Gastroesophageal sphincter (tissue), 4 donors: ENCODE data around the gene NABP2. TPM values are rescaled to one million over a fixed set of nuclear protein-coding genes. Genes with fewer than 3 reads are reported as not detected.

Experiments used
- ATAC-seq: fragments of 150-250 bp; one replicate; pipeline ENCODE4 v1.9.1; 2016; ENCODE audit warnings: mild to moderate bottlenecking, moderate library complexity
- H3K27ac ChIP-seq, 4 donors: fragments of 200-600 bp; sonication (generic) in 3 of 4; 1 replicate in 3 of 4; 2 replicates in 1 of 4; pipeline ENCODE4 v1.5.1; 2016 to 2019
- H3K27me3 ChIP-seq: fragments of 200-600 bp; sonication (generic); one replicate; pipeline ENCODE4 v1.5.1; 2019
- H3K36me3 ChIP-seq, 2 donors: fragments of 200-600 bp; sonication (generic); one replicate each; pipeline ENCODE4 v1.5.1; 2019; ENCODE audit warnings: control low read depth in 1 of 2
- H3K4me1 ChIP-seq, 3 donors: fragments of 200-600 bp; sonication (generic); 1 replicate in 2 of 3; 2 replicates in 1 of 3; pipeline ENCODE4 v1.5.1; 2016 to 2019; ENCODE audit warnings: control low read depth in 2 of 3
- H3K4me3 ChIP-seq, 2 donors: fragments of 200-600 bp; sonication (generic); one replicate each; pipeline ENCODE4 v1.5.1; 2019; ENCODE audit warnings: mild to moderate bottlenecking in 1 of 2, moderate library complexity in 1 of 2
- H3K9me3 ChIP-seq, 3 donors: fragments of 200-600 bp; sonication (generic); one replicate each; pipeline ENCODE4 v1.5.1; 2017 to 2019; ENCODE audit warnings: control low read depth in 2 of 3
- EP300 ChIP-seq: sonication (generic); formaldehyde crosslinking; IDR thresholded peaks from one replicate; pipeline ENCODE4 v1.6.1; 2017; ENCODE audit warnings: antibody characterized with exemption, mild to moderate bottlenecking
- POLR2A ChIP-seq, 2 donors: fragments of 450-650 bp; IDR thresholded peaks; one replicate each; pipeline ENCODE4 v1.6.1; 2017; ENCODE audit warnings: antibody characterized with exemption in 2 of 2, mild to moderate bottlenecking in 2 of 2, moderate library complexity in 1 of 2
- POLR2AphosphoS5 ChIP-seq: sonication (generic); formaldehyde crosslinking; IDR thresholded peaks from one replicate; pipeline ENCODE4 v1.6.1; 2017; ENCODE audit warnings: antibody characterized with exemption
- WGBS, 2 donors: methylation state at CpG; one replicate each; pipeline ENCODE4 v1.1.5; 2018; ENCODE audit warnings: low coverage in 1 of 2; 5-methylcytosine and 5-hydroxymethylcytosine counted together
- total RNA-seq, 4 donors: library from RNA; depleted of rRNA; stranded (reverse); fragments of >200 nt; gene quantifications; one replicate each; pipeline ENCODE4 v1.1.0, GENCODE V29; 2016
- TF ChIP-seq, protein P1 (sequence below), 4 experiments: fragments of 200-600 bp in 2 of 4; fragments of 450-650 bp in 2 of 4; sonication (generic) in 1 of 4; IDR thresholded peaks; one replicate each; pipeline ENCODE4 v1.5.1; 2017 to 2019; ENCODE audit warnings: antibody characterized with exemption in 4 of 4, mild to moderate bottlenecking in 2 of 4, moderate library complexity in 2 of 4

Gene NABP2
- total RNA-seq, 4 donors from 2014 or later: 23.7 to 34.7 (median 28.8) TPM

- no peak for ATAC-seq
Measured at GRCh38 chr12:56234746-56235436, 10.7 kb downstream of the NABP2 start.

DNA sequence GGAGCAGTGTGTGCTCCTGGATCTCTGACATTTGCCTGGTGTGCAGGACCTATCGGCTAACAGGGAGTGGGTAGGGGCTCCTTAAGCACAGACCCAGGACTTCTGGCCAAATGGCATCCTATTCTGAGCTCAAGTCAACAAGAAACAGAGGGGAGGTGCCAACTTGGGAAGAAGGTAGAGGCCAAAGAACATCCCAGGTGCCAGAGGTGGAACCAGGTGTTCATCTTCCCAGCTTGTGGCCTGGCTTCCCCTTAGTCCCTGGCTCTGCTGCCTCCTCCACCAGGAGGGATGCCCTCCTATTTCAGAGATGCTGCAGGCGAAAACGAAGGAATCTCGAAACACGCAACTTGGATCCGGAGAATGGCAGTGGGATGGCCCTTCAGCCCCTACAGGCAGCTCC lies 11.9 kb downstream of the NABP2 start:
- TF ChIP-seq, protein P1, sequence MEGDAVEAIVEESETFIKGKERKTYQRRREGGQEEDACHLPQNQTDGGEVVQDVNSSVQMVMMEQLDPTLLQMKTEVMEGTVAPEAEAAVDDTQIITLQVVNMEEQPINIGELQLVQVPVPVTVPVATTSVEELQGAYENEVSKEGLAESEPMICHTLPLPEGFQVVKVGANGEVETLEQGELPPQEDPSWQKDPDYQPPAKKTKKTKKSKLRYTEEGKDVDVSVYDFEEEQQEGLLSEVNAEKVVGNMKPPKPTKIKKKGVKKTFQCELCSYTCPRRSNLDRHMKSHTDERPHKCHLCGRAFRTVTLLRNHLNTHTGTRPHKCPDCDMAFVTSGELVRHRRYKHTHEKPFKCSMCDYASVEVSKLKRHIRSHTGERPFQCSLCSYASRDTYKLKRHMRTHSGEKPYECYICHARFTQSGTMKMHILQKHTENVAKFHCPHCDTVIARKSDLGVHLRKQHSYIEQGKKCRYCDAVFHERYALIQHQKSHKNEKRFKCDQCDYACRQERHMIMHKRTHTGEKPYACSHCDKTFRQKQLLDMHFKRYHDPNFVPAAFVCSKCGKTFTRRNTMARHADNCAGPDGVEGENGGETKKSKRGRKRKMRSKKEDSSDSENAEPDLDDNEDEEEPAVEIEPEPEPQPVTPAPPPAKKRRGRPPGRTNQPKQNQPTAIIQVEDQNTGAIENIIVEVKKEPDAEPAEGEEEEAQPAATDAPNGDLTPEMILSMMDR (IDR thresholded peaks at IDR 0.05): no peak
- TF ChIP-seq POLR2A (IDR thresholded peaks at IDR 0.05) (no peak), EP300 (no peak), POLR2AphosphoS5 (no peak)
- ATAC-seq: no peak
- H3K36me3 ChIP-seq: peaks cover 0 to 49% of the 10 kb centered on the region in 2 donors
- no peaks in the 10 kb centered on the region for H3K4me1 ChIP-seq
- H3K9me3 ChIP-seq: no peaks in the 10 kb centered on the region
- no peaks in the 10 kb centered on the region for H3K27me3 ChIP-seq
- WGBS, 2 donors: 95% methylated on average over 5 of the region's 6 CpGs; no CpG with 5 or more reads in 1 of the 2 donors
- H3K4me3 ChIP-seq: no peak overlapping the region
- no peak overlapping the region for H3K27ac ChIP-seq

More at GRCh38 chr12:56234746-56235436, 10.7 kb downstream of the NABP2 start:
- Histone ChIP-seq H3K4me1 (no peaks in the 10 kb centered on the region), H3K27me3 (no peaks in the 10 kb centered on the region), H3K9me3 (no peaks in the 10 kb centered on the region), H3K4me3 (no peak overlapping the region), H3K27ac (no peak overlapping the region), H3K36me3 (peaks cover 0 to 37% of the 10 kb centered on the region in 2 donors)
- TF ChIP-seq EP300 (no peak), POLR2AphosphoS5 (no peak), POLR2A (IDR thresholded peaks at IDR 0.05) (no peak)
- TF ChIP-seq, protein P1 (IDR thresholded peaks at IDR 0.05): no peak
- WGBS, 2 donors: 62 to 100% methylated on average over 1 to 6 of the region's 16 CpGs

- no peaks in the 10 kb centered on the region for H3K4me1 ChIP-seq
- no peaks in the 10 kb centered on the region for H3K27me3 ChIP-seq
- H3K27ac ChIP-seq: no peak overlapping the region
- ATAC-seq: no peak
- no CpG with 5 or more reads among the region's 5 CpGs for WGBS, 2 donors
- no peak for TF ChIP-seq POLR2AphosphoS5
- TF ChIP-seq, protein P1 (IDR thresholded peaks at IDR 0.05): no peak
- no peak for TF ChIP-seq POLR2A (IDR thresholded peaks at IDR 0.05)
- TF ChIP-seq EP300: no peak
- no peak overlapping the region for H3K4me3 ChIP-seq
- peaks cover 0 to 57% of the 10 kb centered on the region in 2 donors for H3K36me3 ChIP-seq
- no peaks in the 10 kb centered on the region for H3K9me3 ChIP-seq
Measured at GRCh38 chr12:56236985-56237384, 12.8 kb downstream of the NABP2 start.

DNA sequence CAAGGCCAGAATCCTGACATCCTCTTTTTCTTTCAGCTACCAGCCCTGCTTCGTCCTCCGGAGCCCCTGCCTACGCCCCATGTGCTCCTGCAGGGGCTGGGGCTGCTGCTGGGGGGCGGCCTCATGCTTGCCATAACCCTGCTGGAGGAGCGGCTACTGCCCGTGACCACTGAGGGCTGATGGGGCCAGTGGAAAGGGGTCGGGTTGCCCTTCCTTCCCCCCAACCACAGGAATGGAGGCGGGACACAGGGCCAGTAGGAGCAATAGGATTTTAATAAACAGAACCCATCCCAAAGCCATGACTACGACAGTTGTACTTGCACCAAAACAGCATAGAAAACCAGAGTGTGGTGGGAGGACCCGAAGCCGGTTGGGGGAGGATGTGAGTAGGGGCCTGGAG lies 13.4 kb downstream of the NABP2 start:
- no peaks in the 10 kb centered on the region for H3K4me1 ChIP-seq
- 72% methylated on average over 3 of the region's 11 CpGs; no CpG with 5 or more reads in 1 of the 2 donors for WGBS, 2 donors
- no peak for TF ChIP-seq POLR2AphosphoS5
- TF ChIP-seq EP300: no peak
- no peaks in the 10 kb centered on the region for H3K9me3 ChIP-seq
- no peak overlapping the region for H3K4me3 ChIP-seq
- peaks cover 0 to 63% of the 10 kb centered on the region in 2 donors for H3K36me3 ChIP-seq
- ATAC-seq: no peak
- H3K27ac ChIP-seq: no peak overlapping the region
- no peaks in the 10 kb centered on the region for H3K27me3 ChIP-seq

- peaks cover 0 to 95% of the 10 kb centered on the region in 2 donors for H3K36me3 ChIP-seq
- 71 to 80% methylated on average over 2 to 4 of the region's 9 CpGs for WGBS, 2 donors
Measured at GRCh38 chr12:56241424-56242303, 17.5 kb downstream of the NABP2 start.

More at GRCh38 chr12:56241424-56242303, 17.5 kb downstream of the NABP2 start:
- TF ChIP-seq, protein P1 (IDR thresholded peaks at IDR 0.05): no peak
- TF ChIP-seq POLR2A (IDR thresholded peaks at IDR 0.05): no peak
- TF ChIP-seq EP300: no peak
- no peak for TF ChIP-seq POLR2AphosphoS5
- Histone ChIP-seq H3K27me3 (no peaks in the 10 kb centered on the region), H3K27ac (no peak overlapping the region), H3K4me3 (no peak overlapping the region), H3K4me1 (no peaks in the 10 kb centered on the region), H3K9me3 (no peaks in the 10 kb centered on the region)
- ATAC-seq: no peak
